Loucy (cell line): ENCODE measurements around the gene FAM24B.

Experiments
- EZH2phosphoT487 ChIP-seq: fragments of 200-600 bp; IDR thresholded peaks from 2 replicates; pipeline ENCODE4 v1.6.1; 2018; ENCODE audit warnings: antibody characterized with exemption, mild to moderate bottlenecking, moderate library complexity, borderline replicate concordance
- TF ChIP-seq, protein P1 (sequence below): fragments of 200-600 bp; sonication (generic); conservative IDR thresholded peaks from 2 replicates; pipeline ENCODE4 v1.5.1; 2014; ENCODE audit warnings: mild to moderate bottlenecking, antibody characterized with exemption, low read length

DNA sequence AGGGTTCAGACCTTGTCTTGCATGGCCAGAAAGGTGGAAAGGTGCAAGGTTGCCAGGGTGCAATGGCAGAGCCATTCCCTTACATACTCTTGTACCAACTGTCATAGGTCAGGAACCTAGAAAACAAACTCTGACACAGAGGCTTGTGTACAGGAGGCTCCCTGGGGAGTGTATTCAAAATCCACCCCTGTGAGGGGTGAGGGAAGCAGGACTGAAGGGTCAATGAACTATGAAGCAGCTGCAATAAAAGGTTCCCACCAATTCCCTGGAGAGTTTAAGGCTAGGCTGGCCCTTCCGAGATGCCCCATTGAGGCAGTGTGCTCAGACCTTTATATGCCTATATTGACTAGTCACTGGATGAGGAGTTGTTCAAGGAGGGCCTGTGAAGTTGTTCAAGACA is 19.9 kb downstream of the FAM24B start:
- TF ChIP-seq, protein P1, sequence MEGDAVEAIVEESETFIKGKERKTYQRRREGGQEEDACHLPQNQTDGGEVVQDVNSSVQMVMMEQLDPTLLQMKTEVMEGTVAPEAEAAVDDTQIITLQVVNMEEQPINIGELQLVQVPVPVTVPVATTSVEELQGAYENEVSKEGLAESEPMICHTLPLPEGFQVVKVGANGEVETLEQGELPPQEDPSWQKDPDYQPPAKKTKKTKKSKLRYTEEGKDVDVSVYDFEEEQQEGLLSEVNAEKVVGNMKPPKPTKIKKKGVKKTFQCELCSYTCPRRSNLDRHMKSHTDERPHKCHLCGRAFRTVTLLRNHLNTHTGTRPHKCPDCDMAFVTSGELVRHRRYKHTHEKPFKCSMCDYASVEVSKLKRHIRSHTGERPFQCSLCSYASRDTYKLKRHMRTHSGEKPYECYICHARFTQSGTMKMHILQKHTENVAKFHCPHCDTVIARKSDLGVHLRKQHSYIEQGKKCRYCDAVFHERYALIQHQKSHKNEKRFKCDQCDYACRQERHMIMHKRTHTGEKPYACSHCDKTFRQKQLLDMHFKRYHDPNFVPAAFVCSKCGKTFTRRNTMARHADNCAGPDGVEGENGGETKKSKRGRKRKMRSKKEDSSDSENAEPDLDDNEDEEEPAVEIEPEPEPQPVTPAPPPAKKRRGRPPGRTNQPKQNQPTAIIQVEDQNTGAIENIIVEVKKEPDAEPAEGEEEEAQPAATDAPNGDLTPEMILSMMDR, result no peak
- TF ChIP-seq EZH2phosphoT487, result no peak
